Neural progenitor cell (in vitro differentiated cells): ENCODE measurements around the gene LRP5. TPM values are rescaled to one million over a fixed set of nuclear protein-coding genes. Genes with fewer than 3 reads are reported as not detected.
A peak's percentile ranks its signal among the peaks of the same experiment; 100 is the strongest.

ENCODE experiments used
- DNase-seq: peaks from one replicate; pipeline ENCODE4 v3.0.0-alpha.2; 2016; ENCODE audit warnings: low spot score
- H2AFZ ChIP-seq: fragments of 200-600 bp; sonication (generic); replicated peaks from 2 replicates; pipeline ENCODE4 v1.6.1; 2016; ENCODE audit warnings: antibody characterized with exemption
- H3F3A ChIP-seq: fragments of 200-600 bp; sonication (generic); 2 replicates; pipeline ENCODE4 v1.6.1; 2016; ENCODE audit warnings: antibody characterized with exemption, low read depth
- H3K27ac ChIP-seq: fragments of 200-600 bp; sonication (generic); 2 replicates; pipeline ENCODE4 v1.5.1; 2016; ENCODE audit warnings: mild to moderate bottlenecking
- H3K27me3 ChIP-seq: fragments of 200-600 bp; sonication (generic); 2 replicates; pipeline ENCODE4 v1.6.1; 2016; ENCODE audit warnings: mild to moderate bottlenecking, moderate library complexity
- H3K36me3 ChIP-seq: fragments of 200-600 bp; sonication (generic); 2 replicates; pipeline ENCODE4 v1.5.1; 2016
- H3K4me1 ChIP-seq: fragments of 200-600 bp; sonication (generic); 2 replicates; pipeline ENCODE4 v1.6.1; 2016; ENCODE audit warnings: mixed run types
- H3K4me2 ChIP-seq: fragments of 200-600 bp; sonication (generic); 2 replicates; pipeline ENCODE4 v1.6.1; 2016
- H3K4me3 ChIP-seq: fragments of 200-600 bp; sonication (generic); 2 replicates; pipeline ENCODE4 v1.5.1; 2016
- H3K79me2 ChIP-seq: fragments of 200-600 bp; sonication (generic); 2 replicates; pipeline ENCODE4 v1.6.1; 2016; ENCODE audit warnings: low read depth
- H3K9ac ChIP-seq: fragments of 200-600 bp; sonication (generic); 2 replicates; pipeline ENCODE4 v1.6.1; 2016
- H3K9me3 ChIP-seq: fragments of 200-600 bp; sonication (generic); 2 replicates; pipeline ENCODE4 v1.5.1; 2016; ENCODE audit warnings: low read depth
- H4K20me1 ChIP-seq: fragments of 200-600 bp; sonication (generic); 2 replicates; pipeline ENCODE4 v1.6.1; 2016; ENCODE audit warnings: low read depth
- H3K27ac Mint-ChIP-seq: 3 replicates; pipeline ENCODE4 v1.8.0; 2021; ENCODE audit warnings: mixed read lengths
- H3K27me3 Mint-ChIP-seq: 2 replicates; pipeline ENCODE4 v1.8.0; 2022; ENCODE audit warnings: low read depth, mild to moderate bottlenecking, inconsistent platforms, moderate library complexity, mixed read lengths; ENCODE audit not compliant: insufficient read depth
- H3K36me3 Mint-ChIP-seq: 3 replicates; pipeline ENCODE4 v1.8.0; 2021; ENCODE audit warnings: mixed read lengths
- H3K4me1 Mint-ChIP-seq: 3 replicates; pipeline ENCODE4 v1.8.0; 2021; ENCODE audit warnings: mixed read lengths
- H3K4me3 Mint-ChIP-seq: 3 replicates; pipeline ENCODE4 v1.8.0; 2021; ENCODE audit warnings: mild to moderate bottlenecking, moderate library complexity, mixed read lengths
- H3K9me3 Mint-ChIP-seq: 3 replicates; pipeline ENCODE4 v1.8.0; 2020; ENCODE audit warnings: mixed read lengths
- CTCF ChIP-seq: fragments of 200-600 bp; sonication (generic); IDR thresholded peaks from 2 replicates; pipeline ENCODE4 v1.5.1; 2017; ENCODE audit warnings: antibody characterized with exemption, mild to moderate bottlenecking
- EZH2 ChIP-seq: fragments of 200-600 bp; sonication (generic); IDR thresholded peaks from 2 replicates; pipeline ENCODE4 v1.6.1; 2017; ENCODE audit warnings: antibody characterized with exemption, mild to moderate bottlenecking, moderate library complexity
- EZH2phosphoT487 ChIP-seq: fragments of 200-600 bp; sonication (generic); IDR thresholded peaks from 2 replicates; pipeline ENCODE4 v1.6.1; 2017; ENCODE audit warnings: antibody characterized with exemption
- total RNA-seq: library from RNA; depleted of rRNA; stranded (reverse); fragments of >200 nt; gene quantifications from 2 replicates; pipeline ENCODE4 v1.2.3, GENCODE V29; 2015; ENCODE audit warnings: low replicate concordance

LRP5 gene
- total RNA-seq, 1 donor from 2014 or later, result 7.3 TPM

GRCh38 chr11:68423481-68423880 is 111.1 kb downstream of the LRP5 start:
- no peak for DNase-seq
- no peaks in the 10 kb centered on the region for H3K27me3 ChIP-seq
- H3K36me3 Mint-ChIP-seq, result peaks cover 17% of the 10 kb centered on the region
- TF ChIP-seq EZH2 (no peak), EZH2phosphoT487 (no peak), CTCF (no peak)
- H3K4me2 ChIP-seq, result no peak overlapping the region
- no peaks in the 10 kb centered on the region for H3K9me3 ChIP-seq
- H3K9me3 Mint-ChIP-seq, result peaks cover 4% of the 10 kb centered on the region
- no peak overlapping the region for H2AFZ ChIP-seq
- no peak overlapping the region for H3K27ac ChIP-seq
- no peak overlapping the region for H3K27ac Mint-ChIP-seq
- peaks cover 21% of the 10 kb centered on the region for H3K4me1 Mint-ChIP-seq
- no peak overlapping the region for H3K9ac ChIP-seq
- no peak overlapping the region for H3K4me3 ChIP-seq
- H3K4me3 Mint-ChIP-seq, result no peak overlapping the region
- H4K20me1 ChIP-seq, result no peaks in the 10 kb centered on the region
- H3K79me2 ChIP-seq, result no peaks in the 10 kb centered on the region
- H3K36me3 ChIP-seq, result no peaks in the 10 kb centered on the region
- H3K4me1 ChIP-seq, result no peaks in the 10 kb centered on the region
- no peaks in the 10 kb centered on the region for H3K27me3 Mint-ChIP-seq
- no peaks in the 10 kb centered on the region for H3F3A ChIP-seq

GRCh38 chr11:68424101-68424632 is 111.8 kb downstream of the LRP5 start:
- H2AFZ ChIP-seq, result no peak overlapping the region
- Mint-ChIP-seq H3K4me3 (no peak overlapping the region), H3K27ac (peak overlapping the region; percentile 66), H3K27me3 (no peaks in the 10 kb centered on the region), H3K9me3 (peaks cover 8% of the 10 kb centered on the region), H3K36me3 (peaks cover 20% of the 10 kb centered on the region), H3K4me1 (peaks cover 19% of the 10 kb centered on the region)
- no peaks in the 10 kb centered on the region for H3K36me3 ChIP-seq
- no peak for TF ChIP-seq EZH2phosphoT487
- no peak for TF ChIP-seq CTCF
- no peak for TF ChIP-seq EZH2
- no peak overlapping the region for H3K27ac ChIP-seq
- H3K9me3 ChIP-seq, result no peaks in the 10 kb centered on the region
- DNase-seq, result no peak
- H3F3A ChIP-seq, result no peaks in the 10 kb centered on the region
- no peaks in the 10 kb centered on the region for H3K27me3 ChIP-seq
- no peak overlapping the region for H3K4me2 ChIP-seq
- no peaks in the 10 kb centered on the region for H4K20me1 ChIP-seq
- no peak overlapping the region for H3K4me3 ChIP-seq
- no peaks in the 10 kb centered on the region for H3K4me1 ChIP-seq
- no peaks in the 10 kb centered on the region for H3K79me2 ChIP-seq
- H3K9ac ChIP-seq, result no peak overlapping the region

GRCh38 chr11:68424981-68425865 is 112.8 kb downstream of the LRP5 start:
- Histone ChIP-seq H3K9ac (no peak overlapping the region), H3K79me2 (no peaks in the 10 kb centered on the region), H3K27me3 (no peaks in the 10 kb centered on the region), H3K27ac (no peak overlapping the region), H3K4me3 (no peak overlapping the region), H2AFZ (no peak overlapping the region), H3K9me3 (peaks cover 6% of the 10 kb centered on the region), H3K36me3 (peaks cover 6% of the 10 kb centered on the region), H3K4me1 (no peaks in the 10 kb centered on the region), H3F3A (no peaks in the 10 kb centered on the region), H4K20me1 (no peaks in the 10 kb centered on the region), H3K4me2 (no peak overlapping the region)
- peak overlapping the region; percentile 46 for H3K27ac Mint-ChIP-seq
- peaks cover 25% of the 10 kb centered on the region for H3K36me3 Mint-ChIP-seq
- no peaks in the 10 kb centered on the region for H3K27me3 Mint-ChIP-seq
- H3K4me3 Mint-ChIP-seq, result no peak overlapping the region
- no peak for DNase-seq
- TF ChIP-seq CTCF, result no peak
- no peak for TF ChIP-seq EZH2phosphoT487
- TF ChIP-seq EZH2, result no peak
- H3K9me3 Mint-ChIP-seq, result peaks cover 17% of the 10 kb centered on the region
- peaks cover 19% of the 10 kb centered on the region for H3K4me1 Mint-ChIP-seq
